ENCODE data around the gene FAM110D.

FAM110D gene

GRCh38 chr1:26158908-26159742 is at the start of gene FAM110D:
FAM110D (plus strand) TSS chr1:26159079; CDS start chr1:26161292, 2,213 bp downstream.
- DNase-seq = no peak

GRCh38 chr1:26109229-26110164 is 49.4 kb upstream of the FAM110D start:
- DNase-seq = no peak

- DNase-seq = peak; percentile 19
Measured at GRCh38 chr1:26110731-26111529, 47.9 kb upstream of the FAM110D start.

- DNase-seq = peak; percentile 79
Measured at GRCh38 chr1:26111530-26112406, 47.1 kb upstream of the FAM110D start, which contains the start of gene PDIK1L. PDIK1L (plus strand) TSS chr1:26111824; CDS start chr1:26114309, 2,485 bp downstream.

GRCh38 chr1:26112407-26112775 is 46.5 kb upstream of the FAM110D start:
- DNase-seq = no peak

GRCh38 chr1:26114165-26114927 is 44.5 kb upstream of the FAM110D start:
- no peak for DNase-seq

- no peak for DNase-seq
Measured at GRCh38 chr1:26119892-26120608, 38.8 kb upstream of the FAM110D start.

- no peak for DNase-seq
Measured at GRCh38 chr1:26121854-26122773, 36.8 kb upstream of the FAM110D start.

GRCh38 chr1:26122988-26123973 is 35.6 kb upstream of the FAM110D start:
- DNase-seq = no peak

- no peak for DNase-seq
Measured at GRCh38 chr1:26124418-26125331, 34.2 kb upstream of the FAM110D start.

GRCh38 chr1:26125382-26125781 is 33.5 kb upstream of the FAM110D start:
- DNase-seq = no peak

GRCh38 chr1:26125946-26126320 is 32.9 kb upstream of the FAM110D start:
- DNase-seq = no peak

GRCh38 chr1:26126321-26127084 is 32.4 kb upstream of the FAM110D start:
- peak; percentile 1 for DNase-seq

- no peak for DNase-seq
Measured at GRCh38 chr1:26127235-26128163, 31.4 kb upstream of the FAM110D start.

GRCh38 chr1:26129778-26130177 is 29.1 kb upstream of the FAM110D start:
- no peak for DNase-seq

Data from NCI-H774 (cell line).